ENCODE results near the gene CEP20. TPM values are rescaled to one million over a fixed set of nuclear protein-coding genes. Genes with fewer than 3 reads are reported as not detected.

Gene CEP20
- polyA plus RNA-seq, 1 of the 3 experiments (the other 2 are of a cell fraction) = 14.8 TPM

DNA sequence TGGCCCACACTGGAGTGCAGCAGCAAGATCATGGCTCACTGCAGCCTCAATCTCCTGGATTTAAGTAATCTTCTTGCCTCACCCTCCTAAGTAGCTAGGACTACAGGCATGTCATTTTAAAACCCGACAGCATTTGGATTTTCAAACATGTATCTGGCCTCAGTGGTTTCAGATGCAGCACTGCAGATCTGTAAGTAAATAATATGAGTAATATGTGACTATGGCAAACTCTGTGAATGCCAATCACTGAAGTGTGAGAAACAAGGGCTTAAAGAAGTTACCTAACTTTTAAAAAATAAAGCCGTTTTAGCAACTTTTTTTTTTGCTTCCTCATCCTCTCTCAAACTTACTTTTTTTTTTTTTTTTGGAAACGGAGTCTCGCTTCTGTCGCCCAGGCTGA is 11.9 kb downstream of the CEP20 start (continued):
- TF ChIP-seq TAF1 (IDR thresholded peaks at IDR 0.05; ENCODE audit: borderline replicate concordance, low read depth, low read length) = no peak
- no peak for TF ChIP-seq NFIC (IDR thresholded peaks at IDR 0.05; ENCODE audit: borderline replicate concordance)

GRCh38 chr16:15874745-15875314 is 13.6 kb downstream of the CEP20 start:
- no peaks in the 10 kb centered on the region for H3K9me2 ChIP-seq
- H3K4me3 ChIP-seq (ENCODE audit: low read depth in 2 of 2, low read length in 1 of 2) = no peak overlapping the region
- ChIA-PET POLR2A (no interaction called here), CTCF (interaction anchor here (0.6 to 4.8 kb wide), 51 partner anchors 9 to 320 kb away, joined by 3 to 37 read pairs (median 4); partner anchors contain the start of genes CEP20 and MYH11)
- H2AFZ ChIP-seq (ENCODE audit: low read depth) = no peak overlapping the region
- WGBS (ENCODE audit: low lambda C conversion rate) = 68% methylated on average over 7 of the region's 7 CpGs
- H4K20me1 ChIP-seq (ENCODE audit: insufficient read depth) = no peaks in the 10 kb centered on the region
- peaks cover 17 to 44% of the 10 kb centered on the region in 2 experiments for H3K36me3 ChIP-seq (replicated peaks in 1 of 2; ENCODE audit: control insufficient read depth in 1 of 2, insufficient read depth in 2 of 2, low read length in 1 of 2)
- peaks cover 42% of the 10 kb centered on the region for H3K79me2 ChIP-seq (ENCODE audit: insufficient read depth)
- H3K9me3 ChIP-seq = no peaks in the 10 kb centered on the region
- H3K27me3 ChIP-seq (ENCODE audit: insufficient read depth) = no peaks in the 10 kb centered on the region
- H3F3A ChIP-seq (replicated peaks; ENCODE audit: insufficient read depth) = peaks cover 5% of the 10 kb centered on the region
- H3K4me1 ChIP-seq (ENCODE audit: control insufficient read depth in 1 of 2, insufficient read depth in 2 of 2, low read depth in 1 of 2, low read length in 1 of 2) = peaks cover 0 to 3% of the 10 kb centered on the region in 2 experiments; a peak in 1 of 4 replicates
- H3K4me2 ChIP-seq = no peak overlapping the region
- DNase-seq = peak; percentile 60
- H3K9ac ChIP-seq = no peak overlapping the region
- H3K27ac ChIP-seq (ENCODE audit: low read depth in 2 of 2, low read length in 1 of 2) = no peak overlapping the region; a peak in 1 of 4 replicates
- peak; percentile 79 for TF ChIP-seq SMC3 (IDR thresholded peaks at IDR 0.05; ENCODE audit: low read depth, low read length)
- TF ChIP-seq POLR2AphosphoS5 (IDR thresholded peaks at IDR 0.05; ENCODE audit: low read depth, low read length) = no peak
- TF ChIP-seq CTCF (IDR thresholded peaks at IDR 0.05) = peak; percentile 87
- peak; percentile 80 for TF ChIP-seq RAD21 (IDR thresholded peaks at IDR 0.05; ENCODE audit: low read length)

DNA sequence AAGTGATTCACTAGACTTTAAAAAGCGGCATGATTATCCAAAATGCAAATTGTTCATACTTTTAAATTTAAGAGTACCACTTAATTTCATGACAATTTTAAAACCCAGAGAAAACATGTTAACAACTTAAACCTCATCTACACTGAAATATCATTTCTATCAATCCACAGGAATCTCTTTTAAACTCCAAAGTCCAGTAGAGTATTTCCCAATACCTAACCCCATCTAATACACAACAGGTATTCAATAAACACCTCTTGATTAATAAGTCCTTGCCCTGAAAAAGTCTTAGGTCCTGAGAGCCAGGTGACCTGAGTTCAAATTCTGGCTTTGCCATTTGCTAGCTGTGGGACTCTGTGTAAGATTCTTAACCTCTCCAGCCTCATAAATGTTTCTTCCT is 14.7 kb downstream of the CEP20 start:
- no peak overlapping the region for H3K4me3 ChIP-seq (ENCODE audit: low read depth in 2 of 2, low read length in 1 of 2)
- no peak overlapping the region for H2AFZ ChIP-seq (ENCODE audit: low read depth)
- DNase-seq = no peak
- no peaks in the 10 kb centered on the region for H3K4me1 ChIP-seq (ENCODE audit: control insufficient read depth in 1 of 2, insufficient read depth in 2 of 2, low read depth in 1 of 2, low read length in 1 of 2)
- H3K9ac ChIP-seq = no peak overlapping the region
- no peaks in the 10 kb centered on the region for H3K27me3 ChIP-seq (ENCODE audit: insufficient read depth)
- H3K36me3 ChIP-seq (replicated peaks in 1 of 2; ENCODE audit: control insufficient read depth in 1 of 2, insufficient read depth in 2 of 2, low read length in 1 of 2) = peaks cover 19 to 43% of the 10 kb centered on the region in 2 experiments
- no peak overlapping the region for H3K27ac ChIP-seq (ENCODE audit: low read depth in 2 of 2, low read length in 1 of 2)
- no peaks in the 10 kb centered on the region for H3K9me2 ChIP-seq
- TF ChIP-seq ELF1 (IDR thresholded peaks at IDR 0.05) = no peak
- TF ChIP-seq, protein P1, sequence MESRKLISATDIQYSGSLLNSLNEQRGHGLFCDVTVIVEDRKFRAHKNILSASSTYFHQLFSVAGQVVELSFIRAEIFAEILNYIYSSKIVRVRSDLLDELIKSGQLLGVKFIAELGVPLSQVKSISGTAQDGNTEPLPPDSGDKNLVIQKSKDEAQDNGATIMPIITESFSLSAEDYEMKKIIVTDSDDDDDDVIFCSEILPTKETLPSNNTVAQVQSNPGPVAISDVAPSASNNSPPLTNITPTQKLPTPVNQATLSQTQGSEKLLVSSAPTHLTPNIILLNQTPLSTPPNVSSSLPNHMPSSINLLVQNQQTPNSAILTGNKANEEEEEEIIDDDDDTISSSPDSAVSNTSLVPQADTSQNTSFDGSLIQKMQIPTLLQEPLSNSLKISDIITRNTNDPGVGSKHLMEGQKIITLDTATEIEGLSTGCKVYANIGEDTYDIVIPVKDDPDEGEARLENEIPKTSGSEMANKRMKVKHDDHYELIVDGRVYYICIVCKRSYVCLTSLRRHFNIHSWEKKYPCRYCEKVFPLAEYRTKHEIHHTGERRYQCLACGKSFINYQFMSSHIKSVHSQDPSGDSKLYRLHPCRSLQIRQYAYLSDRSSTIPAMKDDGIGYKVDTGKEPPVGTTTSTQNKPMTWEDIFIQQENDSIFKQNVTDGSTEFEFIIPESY (IDR thresholded peaks at IDR 0.05; ENCODE audit: borderline replicate concordance, low read depth) = no peak
- H4K20me1 ChIP-seq (ENCODE audit: insufficient read depth) = no peaks in the 10 kb centered on the region
- no peaks in the 10 kb centered on the region for H3F3A ChIP-seq (replicated peaks; ENCODE audit: insufficient read depth)
- CTCF ChIA-PET = interaction anchor here (0.8 to 4.8 kb wide), 12 partner anchors 14 to 321 kb away, joined by 3 to 37 read pairs (median 4); no protein-coding TSS in a partner anchor
- WGBS (ENCODE audit: low lambda C conversion rate) = 95% methylated on average over 1 of the region's 1 CpG
- H3K79me2 ChIP-seq (ENCODE audit: insufficient read depth) = peaks cover 37% of the 10 kb centered on the region
- no peaks in the 10 kb centered on the region for H3K9me3 ChIP-seq
- no peak overlapping the region for H3K4me2 ChIP-seq
- POLR2A ChIA-PET = no interaction called here
